Breast epithelium (tissue), 4 donors: ENCODE results near the gene RRP1. TPM values are rescaled to one million over a fixed set of nuclear protein-coding genes. Genes with fewer than 3 reads are reported as not detected.

Experiments used
- DNase-seq, 2 donors: peaks; one replicate each; pipeline ENCODE4 v3.0.0-alpha.2; 2019; ENCODE audit warnings: low spot score in 2 of 2
- H3K27ac ChIP-seq, 2 donors: fragments of 200-600 bp; sonication (generic) in 1 of 2; one replicate each; pipeline ENCODE4 v1.5.1; 2016 to 2019; ENCODE audit warnings: mild to moderate bottlenecking in 1 of 2
- H3K27me3 ChIP-seq, 2 donors: fragments of 200-600 bp; sonication (generic) in 1 of 2; one replicate each; pipeline versions ENCODE4 v1.5.1 to v1.6.0; 2017 to 2019; ENCODE audit warnings: control low read depth in 1 of 2, mild to moderate bottlenecking in 1 of 2
- H3K36me3 ChIP-seq: fragments of 200-600 bp; one replicate; pipeline ENCODE4 v1.5.1; 2019
- H3K4me1 ChIP-seq, 2 donors: fragments of 200-600 bp; sonication (generic); one replicate each; pipeline ENCODE4 v1.5.1; 2016 to 2019; ENCODE audit warnings: control low read depth in 1 of 2
- H3K4me3 ChIP-seq, 3 donors: fragments of 200-600 bp; sonication (generic); 1 replicate in 2 of 3; 2 replicates in 1 of 3; pipeline ENCODE4 v1.5.1; 2016 to 2019; ENCODE audit warnings: mild to moderate bottlenecking in 3 of 3, moderate library complexity in 2 of 3
- H3K9me3 ChIP-seq, 2 donors: fragments of 200-600 bp; sonication (generic) in 1 of 2; one replicate each; pipeline ENCODE4 v1.5.1; 2016 to 2019; ENCODE audit warnings: control low read depth in 1 of 2
- CTCF ChIP-seq, 3 donors: fragments of 450-650 bp; IDR thresholded peaks; one replicate each; pipeline ENCODE4 v1.5.1; 2016 to 2017; ENCODE audit warnings: antibody characterized with exemption in 3 of 3, mild to moderate bottlenecking in 3 of 3, moderate library complexity in 3 of 3
- POLR2A ChIP-seq: fragments of 450-650 bp; IDR thresholded peaks from one replicate; pipeline ENCODE4 v1.6.1; 2016; ENCODE audit warnings: antibody characterized with exemption, mild to moderate bottlenecking, moderate library complexity
- POLR2AphosphoS5 ChIP-seq, 3 donors: sonication (generic); formaldehyde crosslinking; IDR thresholded peaks; one replicate each; pipeline ENCODE4 v1.6.1; 2017; ENCODE audit warnings: antibody characterized with exemption in 3 of 3
- intact Hi-C: fragments of 100-400 bp; cut with DNase I; formaldehyde crosslinking; loops from one replicate; pipeline ENCODE4 v1.15.1; 2023; ENCODE audit warnings: low total_unique reads
- total RNA-seq, 3 donors: library from RNA; depleted of rRNA; stranded (reverse); fragments of >200 nt; gene quantifications; one replicate each; pipeline ENCODE4 v1.1.0, GENCODE V29; 2016

RRP1 gene
- total RNA-seq, 3 donors from 2014 or later = 15.4 to 22.9 (median 16.5) TPM

- Histone ChIP-seq H3K27me3 (no peaks in the 10 kb centered on the region), H3K4me3 (no peak overlapping the region), H3K9me3 (peaks cover 0 to 2% of the 10 kb centered on the region in 2 donors), H3K4me1 (peaks cover 0 to 13% of the 10 kb centered on the region in 2 donors), H3K27ac (peak overlapping the region in 1 of 2 donors; percentile 63), H3K36me3 (no peaks in the 10 kb centered on the region)
- no peak for DNase-seq
- TF ChIP-seq CTCF (IDR thresholded peaks at IDR 0.05) (no peak), POLR2A (no peak), POLR2AphosphoS5 (IDR thresholded peaks at IDR 0.05) (no peak)
- intact Hi-C loops = loop anchor here (10.0 kb wide), 1 partner anchor 151 kb away; no protein-coding TSS in a partner anchor
These were observed 24.2 kb downstream of the RRP1 start for GRCh38 chr21:43813656-43813980.

DNA sequence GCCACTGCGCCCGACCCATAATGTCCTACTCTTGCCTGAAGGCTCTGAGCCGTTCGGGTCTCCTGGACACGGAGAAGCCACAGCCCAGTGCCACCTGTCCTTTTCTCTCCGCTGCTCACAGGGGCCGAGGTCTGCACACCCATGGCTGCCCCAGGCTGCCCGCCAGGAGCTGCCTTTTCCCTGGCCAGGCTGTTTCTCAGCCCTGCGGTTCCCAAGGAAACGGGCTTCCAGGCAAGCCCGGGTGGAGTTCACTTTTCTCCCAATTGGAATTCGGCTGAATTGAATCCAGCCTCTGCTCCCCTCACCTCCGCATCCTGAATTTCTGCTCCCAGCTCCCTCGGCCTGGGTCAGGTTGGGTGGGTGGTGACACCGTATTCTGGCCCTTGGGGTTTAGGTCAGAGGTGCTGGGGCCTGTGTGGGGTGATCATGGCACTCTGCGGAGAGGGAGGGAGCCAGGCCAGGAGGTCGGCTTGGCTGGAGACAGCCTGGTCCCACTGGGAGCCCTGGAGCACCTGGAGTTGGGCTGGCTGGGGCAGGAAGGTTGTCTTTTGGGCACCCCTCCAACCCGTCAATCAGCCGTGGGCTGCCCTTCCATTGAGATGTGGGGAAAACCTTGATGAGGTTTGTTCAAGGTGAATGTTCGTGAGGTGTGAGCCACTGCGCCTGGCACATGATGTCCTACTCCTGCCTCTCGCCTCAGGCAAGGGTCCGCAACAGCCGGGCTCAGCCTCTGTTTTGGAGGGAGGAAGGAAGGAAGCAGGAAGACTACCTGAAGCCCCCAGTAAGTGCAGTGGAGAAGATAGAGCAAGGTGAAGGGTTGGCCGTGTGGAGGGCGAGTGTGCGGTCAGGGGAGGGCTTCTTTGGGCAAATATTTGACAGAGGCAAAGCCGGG, 25.1 kb downstream of the RRP1 start:
- no peaks in the 10 kb centered on the region for H3K27me3 ChIP-seq
- H3K9me3 ChIP-seq = peaks cover 4 to 8% of the 10 kb centered on the region in 2 donors
- H3K27ac ChIP-seq = no peak overlapping the region
- peaks cover 0 to 13% of the 10 kb centered on the region in 2 donors for H3K4me1 ChIP-seq
- DNase-seq = no peak
- no peak for TF ChIP-seq POLR2A
- TF ChIP-seq CTCF (IDR thresholded peaks at IDR 0.05) = no peak
- H3K36me3 ChIP-seq = no peaks in the 10 kb centered on the region
- H3K4me3 ChIP-seq = no peak overlapping the region
- intact Hi-C loops = loop anchor here (10.0 kb wide), 1 partner anchor 150 kb away; no protein-coding TSS in a partner anchor

GRCh38 chr21:43815107-43815613, 25.8 kb downstream of the RRP1 start:
- Histone ChIP-seq H3K27me3 (no peaks in the 10 kb centered on the region), H3K9me3 (peaks cover 4 to 8% of the 10 kb centered on the region in 2 donors), H3K27ac (no peak overlapping the region), H3K36me3 (no peaks in the 10 kb centered on the region), H3K4me1 (peaks cover 0 to 7% of the 10 kb centered on the region in 2 donors), H3K4me3 (no peak overlapping the region)
- no peak for DNase-seq
- no peak for TF ChIP-seq CTCF (IDR thresholded peaks at IDR 0.05)
- no peak for TF ChIP-seq POLR2A
- no peak for TF ChIP-seq POLR2AphosphoS5 (IDR thresholded peaks at IDR 0.05)
- intact Hi-C loops = loop anchor here (10.0 kb wide), 1 partner anchor 150 kb away; no protein-coding TSS in a partner anchor

- no peak for DNase-seq
- no peak overlapping the region for H3K4me3 ChIP-seq
- TF ChIP-seq POLR2A = no peak
- peaks cover 4 to 8% of the 10 kb centered on the region in 2 donors for H3K9me3 ChIP-seq
- no peak overlapping the region for H3K27ac ChIP-seq
- intact Hi-C loops = loop anchor here (10.0 kb wide), 1 partner anchor 149 kb away; no protein-coding TSS in a partner anchor
- H3K27me3 ChIP-seq = no peaks in the 10 kb centered on the region
- no peaks in the 10 kb centered on the region for H3K36me3 ChIP-seq
- peaks cover 0 to 1% of the 10 kb centered on the region in 2 donors for H3K4me1 ChIP-seq
These were observed 26.6 kb downstream of the RRP1 start for GRCh38 chr21:43815991-43816390.

GRCh38 chr21:43816611-43817071, 27.3 kb downstream of the RRP1 start:
- intact Hi-C loops = loop anchor here (10.0 kb wide), 1 partner anchor 148 kb away; no protein-coding TSS in a partner anchor

More at GRCh38 chr21:43816611-43817071, 27.3 kb downstream of the RRP1 start:
- H3K36me3 ChIP-seq = no peaks in the 10 kb centered on the region
- peaks cover 4 to 8% of the 10 kb centered on the region in 2 donors for H3K9me3 ChIP-seq
- H3K27me3 ChIP-seq = no peaks in the 10 kb centered on the region
- no peaks in the 10 kb centered on the region for H3K4me1 ChIP-seq
- TF ChIP-seq POLR2AphosphoS5 (IDR thresholded peaks at IDR 0.05) (no peak), CTCF (IDR thresholded peaks at IDR 0.05) (no peak)
- no peak overlapping the region for H3K27ac ChIP-seq
- H3K4me3 ChIP-seq = no peak overlapping the region
- DNase-seq = no peak
